Ammon's horn (tissue), 1 donor: ENCODE data around the gene SMAD3.

Source experiments
- DNase-seq: peaks from one replicate; pipeline ENCODE4 v3.0.0-alpha.2; 2016; ENCODE audit warnings: low spot score

SMAD3 gene

GRCh38 chr15:67199391-67199790 lies 134.0 kb downstream of the SMAD3 start:
- no peak for DNase-seq

GRCh38 chr15:67199881-67200763 lies 134.7 kb downstream of the SMAD3 start:
- DNase-seq: no peak

GRCh38 chr15:67201136-67201535 lies 135.7 kb downstream of the SMAD3 start:
- DNase-seq: no peak

- DNase-seq: no peak
Measured at GRCh38 chr15:67202091-67202490, 136.7 kb downstream of the SMAD3 start.

- DNase-seq: no peak
Measured at GRCh38 chr15:67202991-67203390, 137.6 kb downstream of the SMAD3 start.

GRCh38 chr15:67207555-67208207 lies 142.3 kb downstream of the SMAD3 start:
- no peak for DNase-seq

- DNase-seq: no peak
Measured at GRCh38 chr15:67208396-67208795, 143.0 kb downstream of the SMAD3 start.

GRCh38 chr15:67210555-67211168 lies 145.3 kb downstream of the SMAD3 start:
- no peak for DNase-seq

- DNase-seq: no peak
Measured at GRCh38 chr15:67212684-67213367, 147.4 kb downstream of the SMAD3 start.

- DNase-seq: no peak
Measured at GRCh38 chr15:67215102-67215501, 149.7 kb downstream of the SMAD3 start.

GRCh38 chr15:67216859-67217258 lies 151.5 kb downstream of the SMAD3 start:
- DNase-seq: no peak

GRCh38 chr15:67218428-67218827 lies 153.0 kb downstream of the SMAD3 start:
- DNase-seq: no peak

GRCh38 chr15:67219288-67219687 lies 153.9 kb downstream of the SMAD3 start:
- DNase-seq: no peak

GRCh38 chr15:67224889-67225288 lies 159.5 kb downstream of the SMAD3 start:
- DNase-seq: no peak

- no peak for DNase-seq
Measured at GRCh38 chr15:67225336-67225735, 159.9 kb downstream of the SMAD3 start.

- no peak for DNase-seq
Measured at GRCh38 chr15:67227431-67227830, 162.0 kb downstream of the SMAD3 start.

- no peak for DNase-seq
Measured at GRCh38 chr15:67227846-67228245, 162.4 kb downstream of the SMAD3 start.

GRCh38 chr15:67228286-67228685 lies 162.9 kb downstream of the SMAD3 start:
- DNase-seq: no peak

- DNase-seq: no peak
Measured at GRCh38 chr15:67230504-67230903, 165.1 kb downstream of the SMAD3 start.

- no peak for DNase-seq
Measured at GRCh38 chr15:67232591-67232990, 167.2 kb downstream of the SMAD3 start.

- DNase-seq: peak; percentile 46
Measured at GRCh38 chr15:67240235-67241131, 175.1 kb downstream of the SMAD3 start.
